ENCODE results near the gene GGT7.

DNA sequence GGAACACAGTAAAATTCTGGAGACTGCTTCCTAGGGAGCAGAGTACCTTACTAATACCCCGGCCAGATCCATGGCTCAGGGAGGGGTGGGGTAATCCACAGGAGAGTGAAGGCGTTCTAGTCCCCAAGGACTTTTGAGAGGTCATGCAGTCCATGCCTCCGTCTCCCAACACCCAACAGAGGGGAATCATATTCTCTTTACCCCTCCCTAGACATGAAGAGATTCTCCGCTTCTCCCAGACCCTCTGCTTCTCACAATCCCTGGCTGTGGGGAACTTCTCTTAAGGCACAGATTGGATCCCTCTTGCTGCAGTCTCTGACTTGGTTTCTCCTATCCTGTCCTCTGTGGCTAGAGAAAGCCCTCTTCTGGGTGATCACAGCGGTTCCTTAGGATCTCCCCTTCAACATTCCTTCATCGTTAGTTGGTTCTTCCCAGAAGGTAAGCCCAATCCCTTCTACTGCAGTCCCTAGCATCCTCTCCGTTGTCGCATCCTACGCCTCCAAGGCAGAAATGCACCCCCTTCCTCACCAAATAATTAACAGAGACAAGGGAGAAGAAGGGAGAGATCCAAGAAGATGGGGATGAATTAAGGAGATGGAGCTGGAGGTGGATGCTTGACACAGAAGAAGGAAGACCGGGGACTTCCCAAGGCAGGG is 562 bp downstream of the GGT7 start:
- TF ChIP-seq, protein P1, sequence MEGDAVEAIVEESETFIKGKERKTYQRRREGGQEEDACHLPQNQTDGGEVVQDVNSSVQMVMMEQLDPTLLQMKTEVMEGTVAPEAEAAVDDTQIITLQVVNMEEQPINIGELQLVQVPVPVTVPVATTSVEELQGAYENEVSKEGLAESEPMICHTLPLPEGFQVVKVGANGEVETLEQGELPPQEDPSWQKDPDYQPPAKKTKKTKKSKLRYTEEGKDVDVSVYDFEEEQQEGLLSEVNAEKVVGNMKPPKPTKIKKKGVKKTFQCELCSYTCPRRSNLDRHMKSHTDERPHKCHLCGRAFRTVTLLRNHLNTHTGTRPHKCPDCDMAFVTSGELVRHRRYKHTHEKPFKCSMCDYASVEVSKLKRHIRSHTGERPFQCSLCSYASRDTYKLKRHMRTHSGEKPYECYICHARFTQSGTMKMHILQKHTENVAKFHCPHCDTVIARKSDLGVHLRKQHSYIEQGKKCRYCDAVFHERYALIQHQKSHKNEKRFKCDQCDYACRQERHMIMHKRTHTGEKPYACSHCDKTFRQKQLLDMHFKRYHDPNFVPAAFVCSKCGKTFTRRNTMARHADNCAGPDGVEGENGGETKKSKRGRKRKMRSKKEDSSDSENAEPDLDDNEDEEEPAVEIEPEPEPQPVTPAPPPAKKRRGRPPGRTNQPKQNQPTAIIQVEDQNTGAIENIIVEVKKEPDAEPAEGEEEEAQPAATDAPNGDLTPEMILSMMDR (conservative IDR thresholded peaks at IDR 0.05; ENCODE audit: low read length) = no peak
- no peak for TF ChIP-seq EZH2phosphoT487 (IDR thresholded peaks at IDR 0.05; ENCODE audit: borderline replicate concordance, low read depth, low read length)
